NCI-H446 treated with DMSO at 0.1 percent for 48 hours (cell line): Measurements from ENCODE around the gene LMTK2.

Source experiments
- DNase-seq: peaks from one replicate; lab custom pipeline; 2025; lab: John Stamatoyannopoulos, UW

LMTK2 gene

DNA sequence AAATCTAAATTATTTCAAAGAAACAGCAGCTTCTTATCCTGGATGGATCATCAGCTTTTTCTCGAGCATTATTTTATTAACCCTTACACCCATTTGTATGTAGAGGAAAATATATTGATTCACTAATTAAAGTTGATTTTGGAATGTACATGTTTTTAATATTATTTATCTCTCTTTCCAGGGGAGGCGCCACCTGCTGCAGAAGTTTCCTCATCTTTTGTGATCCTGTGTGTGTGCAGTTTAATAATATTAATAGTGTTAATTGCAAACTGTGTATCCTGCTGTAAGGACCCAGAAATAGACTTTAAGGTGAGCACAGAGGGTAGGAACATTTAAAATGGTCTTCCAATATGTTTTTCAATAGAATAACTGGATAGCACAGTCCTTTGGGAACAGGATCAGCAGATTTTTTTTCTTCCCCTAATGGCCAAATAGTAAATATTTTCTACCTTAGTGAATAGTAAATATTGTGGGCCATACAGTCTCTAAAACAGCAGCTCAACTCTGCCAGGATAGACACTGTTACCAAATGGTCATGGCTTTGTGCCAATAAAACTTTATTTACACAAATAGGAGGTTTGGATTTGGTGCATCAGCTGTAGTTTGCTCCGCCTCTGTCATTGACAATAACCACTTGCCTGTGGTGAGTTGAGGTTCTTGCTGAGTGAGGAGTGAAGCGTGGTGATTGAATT is 30.6 kb downstream of the LMTK2 start:
- DNase-seq = no peak

DNA sequence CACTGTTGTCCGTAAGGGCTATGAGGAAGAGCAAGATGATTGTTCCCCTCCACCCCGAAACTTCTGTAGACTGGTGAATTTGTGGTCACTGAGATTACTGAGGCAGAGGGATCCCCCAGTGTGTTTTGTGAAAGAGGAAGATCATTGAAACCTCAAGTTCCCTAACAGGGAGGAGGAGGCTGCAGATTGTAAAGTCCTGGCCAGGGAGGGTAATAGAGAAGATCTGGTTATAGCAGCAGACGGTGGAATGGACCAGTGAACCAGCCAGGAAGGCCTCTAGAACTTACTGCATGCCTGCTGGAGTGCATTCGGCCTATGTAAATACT is 31.1 kb downstream of the LMTK2 start:
- no peak for DNase-seq

DNA sequence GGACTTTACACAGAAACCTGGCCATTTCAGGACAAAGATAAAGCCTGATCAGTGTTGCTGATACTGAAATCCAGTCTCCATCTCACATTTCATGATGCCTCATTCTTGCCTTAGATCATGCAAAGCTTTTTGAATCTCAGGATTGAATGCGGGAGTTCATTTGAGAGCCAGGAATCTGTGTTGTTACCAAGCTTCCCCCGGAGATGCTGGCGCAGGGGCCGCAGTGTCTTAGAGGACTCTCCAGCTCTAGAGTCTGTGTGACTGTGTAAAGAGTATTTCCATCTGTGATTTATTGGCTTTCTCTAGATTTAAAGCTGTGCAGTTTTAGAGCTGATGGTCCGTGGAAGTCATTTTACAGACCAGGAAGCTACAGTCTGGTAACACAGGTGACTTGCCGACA is 32.0 kb downstream of the LMTK2 start:
- DNase-seq = no peak

DNA sequence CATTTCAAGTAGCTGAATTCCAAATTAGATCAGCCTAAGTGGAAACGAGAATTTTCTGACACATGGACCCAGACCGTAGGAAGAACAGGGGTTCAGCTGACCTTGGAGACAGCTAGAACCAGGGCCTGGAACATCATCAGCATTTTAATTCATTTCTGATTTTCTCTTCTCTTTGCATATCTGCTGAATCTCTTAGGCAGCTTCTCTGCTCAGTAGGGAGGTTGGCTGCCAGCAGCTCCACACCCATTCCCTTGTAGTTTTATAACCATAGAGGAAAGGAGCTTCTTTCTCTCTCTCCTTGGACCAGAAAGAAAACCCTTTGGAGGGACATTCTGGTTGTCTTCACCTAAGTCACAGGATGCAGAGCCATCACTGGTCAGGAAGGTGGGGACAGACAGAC is 36.0 kb downstream of the LMTK2 start:
- no peak for DNase-seq

DNA sequence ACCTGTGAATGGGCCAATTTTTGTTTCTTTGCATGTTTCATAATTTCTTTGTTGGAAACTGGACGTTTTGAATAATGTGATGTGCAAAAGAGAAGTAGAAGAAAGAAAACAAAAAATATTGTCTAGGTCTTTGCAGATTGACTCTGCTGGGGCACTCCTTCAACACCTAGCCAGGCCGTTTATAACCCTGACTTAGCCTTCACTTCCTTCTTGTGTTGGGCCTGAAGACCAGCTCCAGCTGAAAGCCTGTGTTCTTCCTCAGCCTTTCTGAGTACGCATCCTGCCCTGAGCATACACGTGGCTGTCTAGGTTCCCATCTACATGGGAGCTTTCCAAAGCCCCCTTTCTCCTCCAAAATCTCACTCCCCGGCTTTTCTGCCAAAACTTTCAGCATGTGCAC is 41.9 kb downstream of the LMTK2 start:
- DNase-seq = no peak

DNA sequence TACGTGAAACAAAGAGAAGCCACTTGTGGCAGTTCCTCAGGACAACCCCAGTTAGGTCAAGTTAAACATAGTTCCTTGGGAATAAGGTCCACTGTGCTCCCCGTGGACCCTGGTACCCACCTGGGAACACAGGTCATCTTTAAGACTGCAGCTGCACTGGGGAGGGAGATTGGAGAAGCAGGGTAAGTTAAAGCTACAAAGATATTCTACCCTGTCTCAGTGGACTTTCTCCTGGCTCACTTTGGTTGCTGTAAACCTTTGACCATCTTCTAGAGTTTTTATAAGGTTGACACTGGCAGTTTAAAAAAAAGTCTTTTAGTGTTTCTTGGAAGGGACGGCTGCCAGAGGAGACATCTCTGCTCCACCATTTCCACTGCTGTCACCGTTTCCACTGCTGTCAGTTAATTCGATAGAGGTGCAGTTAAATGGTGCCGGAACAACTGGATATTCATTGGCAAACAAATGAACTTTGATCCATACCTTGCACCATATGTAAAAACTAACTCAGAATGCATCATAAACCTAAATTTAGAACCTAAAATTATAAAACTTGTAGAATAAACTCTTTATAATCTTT is 42.5 kb downstream of the LMTK2 start:
- no peak for DNase-seq

DNA sequence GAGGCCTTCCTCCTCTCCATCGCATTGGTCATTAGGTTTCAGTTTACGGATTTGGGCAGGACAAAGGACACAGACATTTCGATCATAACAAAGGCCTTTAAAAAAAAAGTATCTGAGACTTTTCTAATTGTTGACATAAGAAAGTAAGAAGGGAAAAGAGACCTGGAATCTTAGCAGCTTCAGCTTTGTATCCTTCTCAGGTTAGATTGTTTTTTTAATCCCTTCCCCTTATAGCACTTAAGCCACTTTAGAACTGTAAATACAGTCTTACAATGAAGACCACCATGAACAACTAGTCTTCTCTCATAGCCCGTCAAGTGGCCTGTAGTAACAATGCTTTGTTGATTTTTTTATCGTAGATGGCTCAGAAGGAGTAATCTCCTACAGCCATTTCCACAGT is 45.2 kb downstream of the LMTK2 start:
- no peak for DNase-seq

DNA sequence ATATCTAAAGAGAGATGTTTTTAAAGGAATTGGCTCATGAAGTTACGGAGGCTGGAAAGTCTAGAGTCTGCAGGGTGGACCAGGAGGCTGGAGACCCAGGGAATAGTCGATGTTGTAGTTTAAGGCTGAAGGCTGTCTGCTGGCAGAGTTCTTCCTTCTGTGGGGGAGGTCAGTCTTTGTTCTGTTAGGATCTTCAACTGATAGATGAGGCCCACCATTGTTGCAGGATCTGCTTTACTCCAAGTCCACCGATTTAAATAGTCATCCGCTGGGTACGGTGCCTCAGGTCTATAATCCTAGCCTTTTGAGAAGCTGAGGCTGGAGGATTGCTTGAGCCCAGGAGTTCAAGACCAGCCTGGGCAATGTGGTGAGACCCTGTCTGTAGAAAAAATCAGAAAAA is 50.0 kb downstream of the LMTK2 start:
- DNase-seq = no peak

DNA sequence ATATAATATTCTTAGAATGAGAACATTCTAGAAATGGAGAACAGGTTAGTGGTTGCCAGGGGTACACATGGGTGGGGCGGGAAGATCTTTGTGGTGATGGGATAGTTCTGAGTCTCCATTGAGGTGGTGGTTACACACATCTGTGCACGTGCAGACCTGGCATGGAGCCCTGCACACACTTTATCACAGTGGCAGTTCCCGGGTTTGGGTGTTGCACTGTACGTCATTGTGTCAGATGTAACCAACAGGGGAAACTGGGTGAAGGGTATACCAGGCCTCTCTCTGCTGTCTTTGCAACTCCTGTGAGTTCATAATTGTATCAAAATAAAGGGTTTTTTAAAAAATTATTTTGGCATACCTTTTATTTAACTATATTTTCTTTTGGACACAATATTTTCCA is 51.1 kb downstream of the LMTK2 start:
- no peak for DNase-seq

DNA sequence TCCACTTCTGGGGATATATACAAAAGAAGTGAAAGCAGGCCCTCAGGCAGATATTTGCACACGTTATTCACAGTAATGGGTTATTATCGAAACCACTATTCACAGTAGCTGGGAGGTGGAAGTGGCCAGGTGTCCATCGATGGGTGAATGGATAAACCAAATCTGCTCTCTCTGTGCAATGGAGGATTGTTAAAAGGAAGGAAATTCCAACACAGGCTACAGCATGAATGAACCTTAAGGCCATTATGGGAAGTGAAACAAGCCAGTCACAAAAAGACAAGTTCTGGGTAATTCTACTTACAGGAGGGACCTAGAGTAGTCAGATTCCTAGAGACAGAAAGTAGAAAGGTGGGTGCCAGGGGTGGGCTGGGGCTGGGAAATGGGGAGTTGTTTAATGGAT is 56.1 kb downstream of the LMTK2 start:
- no peak for DNase-seq

DNA sequence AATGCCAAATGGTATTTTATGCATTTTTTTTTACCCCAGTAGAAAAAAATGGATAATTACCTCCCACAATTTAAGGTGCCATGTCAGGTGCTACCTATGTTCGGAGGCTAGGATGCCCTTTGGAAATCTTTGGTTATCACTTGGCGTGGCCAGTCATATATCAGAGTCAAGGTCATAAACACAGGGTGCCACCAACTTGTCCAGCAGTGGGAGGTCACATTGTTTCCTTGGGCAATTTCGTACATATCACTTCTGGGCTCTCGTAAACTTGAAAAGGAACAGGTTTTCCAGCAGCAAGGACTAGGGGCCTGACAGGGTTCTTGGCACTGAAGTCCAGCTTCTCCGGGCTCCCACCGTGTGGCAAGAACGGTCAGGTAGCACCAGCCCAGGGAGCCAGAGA is 56.6 kb downstream of the LMTK2 start:
- DNase-seq = no peak

DNA sequence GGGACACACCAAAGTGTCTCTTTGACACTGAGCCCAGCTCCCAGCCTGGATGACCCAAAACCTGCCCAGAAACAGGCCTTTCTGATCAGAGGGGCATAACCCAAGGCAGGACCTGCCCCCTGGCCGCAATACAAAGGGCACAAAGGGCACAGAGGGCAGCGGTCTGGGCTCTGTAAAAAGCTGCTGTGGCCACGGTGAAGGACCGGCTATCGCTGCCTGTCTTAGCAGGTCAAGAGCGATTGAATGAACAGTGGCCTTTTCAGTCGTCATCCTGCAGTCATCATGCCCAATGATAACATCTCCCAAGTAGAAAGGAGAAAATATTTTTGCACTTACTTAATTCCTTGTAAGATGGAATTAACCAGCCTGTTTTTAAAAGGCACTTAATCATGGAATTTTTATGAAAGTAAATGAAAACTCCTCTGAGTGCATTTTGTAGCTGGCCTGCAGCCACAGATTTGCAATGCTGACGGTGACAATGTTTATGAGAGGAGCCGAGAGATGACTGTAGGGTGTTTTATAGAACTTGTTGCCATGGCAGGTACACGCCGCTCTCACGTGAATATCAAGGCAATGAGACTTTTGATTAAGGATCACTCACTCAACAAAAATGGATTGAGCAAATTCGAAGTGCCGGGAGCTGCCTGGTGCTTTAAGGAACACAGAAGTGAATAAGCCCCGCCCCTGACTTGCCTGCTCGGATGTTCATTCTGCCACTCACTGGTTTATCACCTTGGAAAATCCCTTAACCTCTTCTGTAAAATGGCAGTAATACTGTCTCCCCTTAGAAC is 57.2 kb downstream of the LMTK2 start:
- no peak for DNase-seq

DNA sequence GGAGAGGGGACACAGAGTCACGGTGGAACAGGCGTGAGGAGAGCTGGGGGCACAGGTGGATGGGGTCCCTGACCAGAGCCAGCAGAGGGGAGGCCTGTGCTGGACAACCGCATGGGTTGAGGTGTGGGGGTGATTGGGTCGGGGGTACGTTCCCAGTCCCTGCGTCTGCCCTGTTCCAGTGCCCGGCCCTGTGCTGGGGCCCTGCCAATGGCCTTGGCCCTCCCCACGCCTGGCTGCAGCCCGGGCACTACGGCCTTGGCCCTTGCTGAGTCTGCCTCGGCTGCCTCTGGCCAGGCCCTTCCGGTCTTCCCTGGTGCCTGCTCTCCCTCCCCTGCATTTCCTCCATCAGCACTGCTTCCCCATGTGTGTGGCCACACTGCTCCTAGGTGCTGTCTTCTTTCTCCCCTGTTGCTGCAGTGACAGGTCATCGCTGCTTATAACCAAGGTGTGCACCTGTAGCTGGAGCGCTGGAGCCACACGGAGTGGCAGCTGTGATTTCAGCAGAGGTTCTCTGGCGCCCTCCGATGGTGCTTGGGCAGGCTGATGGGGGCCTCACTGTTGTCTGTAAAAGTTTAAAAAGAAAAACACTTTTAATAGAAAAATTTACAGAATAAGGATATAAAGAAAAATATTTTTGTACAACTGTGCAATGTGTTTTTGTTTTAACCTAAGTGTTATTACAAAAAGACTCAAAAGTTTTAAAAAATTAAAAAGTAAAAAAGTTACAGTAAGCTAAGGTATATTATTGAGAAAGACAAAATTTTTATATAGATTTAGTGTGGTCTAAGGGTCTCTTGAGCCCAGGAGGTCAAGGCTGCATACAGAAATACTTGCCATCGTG is 59.4 kb downstream of the LMTK2 start:
- no peak for DNase-seq

DNA sequence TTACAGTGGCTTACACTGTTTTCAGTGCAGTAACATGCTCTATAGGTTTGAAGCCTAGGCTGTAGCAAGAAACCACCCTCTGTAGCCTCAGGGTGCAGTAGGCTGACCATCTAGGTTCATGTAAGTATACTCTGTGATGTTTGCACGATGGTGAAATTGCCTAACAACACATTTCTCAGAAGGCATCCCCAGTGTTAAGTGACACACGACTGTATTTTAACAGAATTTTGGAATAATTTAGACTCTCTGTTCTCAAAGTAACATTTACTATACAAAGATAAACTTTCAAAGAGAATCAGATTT is 60.0 kb downstream of the LMTK2 start:
- DNase-seq = no peak

DNA sequence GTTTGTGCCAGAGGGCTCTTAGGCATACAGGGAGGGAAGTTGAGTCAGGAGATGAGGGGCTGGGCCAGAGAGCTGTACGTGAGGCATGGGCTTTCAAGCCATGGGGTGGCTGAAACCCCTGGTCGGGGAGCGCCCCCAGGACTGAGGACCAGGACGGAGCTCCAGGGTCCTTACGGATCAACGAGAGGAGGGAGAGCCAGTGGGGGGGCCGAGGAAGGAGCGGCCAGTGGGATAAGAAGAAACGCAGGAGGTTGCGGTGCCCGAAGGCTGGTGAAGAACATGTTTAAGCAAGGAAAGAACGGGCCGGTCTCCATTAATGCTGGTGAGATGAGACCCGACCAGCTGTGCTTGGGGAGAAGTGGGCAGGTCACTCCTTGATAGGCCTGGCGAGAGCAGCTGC is 61.0 kb downstream of the LMTK2 start:
- no peak for DNase-seq

DNA sequence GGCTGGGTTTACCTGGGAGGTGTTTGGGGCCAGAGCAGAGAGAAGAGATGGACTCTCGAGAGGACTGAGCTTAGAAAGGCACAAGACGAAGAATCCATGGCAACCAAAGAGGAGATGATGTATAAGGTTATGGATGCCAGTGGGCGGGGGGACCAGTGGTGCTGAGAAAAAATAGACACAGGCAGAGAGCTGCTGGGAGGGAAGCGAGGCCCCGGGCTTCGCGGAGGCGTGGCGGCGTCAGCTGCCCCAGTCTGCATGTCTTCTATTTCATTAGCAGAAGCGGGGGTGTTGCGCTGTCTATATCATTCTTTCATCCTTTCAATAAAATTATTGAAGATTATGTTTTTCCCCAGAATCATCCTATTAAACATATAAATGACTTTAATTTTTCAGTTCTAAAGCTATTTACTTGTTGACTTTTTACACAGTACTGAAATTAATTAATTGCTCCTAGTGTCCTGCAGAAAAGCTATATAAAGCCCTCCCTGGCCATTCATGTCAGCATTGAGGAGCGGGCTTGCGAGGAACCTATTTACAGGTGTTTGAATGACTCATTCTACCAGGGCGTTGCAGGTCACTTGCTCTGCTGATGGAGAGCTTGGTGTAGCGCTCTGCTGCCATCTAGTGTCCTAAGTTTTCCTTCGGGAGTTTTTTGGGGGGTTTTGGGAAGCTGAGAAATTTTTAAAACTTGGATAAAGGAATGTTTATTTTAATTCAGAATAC is 61.7 kb downstream of the LMTK2 start:
- DNase-seq = no peak

DNA sequence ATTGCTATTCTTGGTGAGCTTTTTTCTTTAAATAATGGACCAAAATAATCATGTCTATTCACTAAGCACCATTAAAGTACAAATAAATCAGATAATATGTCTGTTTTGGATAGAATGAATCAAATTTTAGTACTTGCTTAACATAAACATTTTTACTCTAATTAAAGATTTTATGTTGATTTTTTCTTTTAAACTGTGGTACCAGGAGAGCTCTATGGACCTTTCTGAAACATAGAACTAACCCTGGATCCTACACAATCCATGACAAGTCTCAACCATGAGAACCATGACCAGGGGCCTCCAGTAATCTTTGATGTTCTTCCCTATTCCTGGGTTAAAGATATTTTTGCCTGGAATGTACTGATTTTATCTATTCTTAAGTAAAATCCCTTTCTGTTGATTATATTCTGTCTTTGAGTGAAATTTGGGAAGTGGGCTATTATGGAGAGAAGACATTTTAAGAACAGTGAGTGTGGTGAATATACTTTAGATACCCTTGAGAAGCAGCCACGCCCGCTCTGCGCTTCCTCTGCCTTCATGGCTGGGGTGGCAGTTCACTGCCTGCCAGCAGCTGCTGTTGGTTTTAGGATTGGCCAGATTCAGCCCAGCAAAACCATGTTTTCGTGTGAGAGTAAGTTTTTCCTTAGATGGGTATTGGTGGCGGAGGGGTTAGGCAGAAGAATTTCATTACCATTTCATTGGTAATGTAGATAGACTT is 62.4 kb downstream of the LMTK2 start:
- no peak for DNase-seq

DNA sequence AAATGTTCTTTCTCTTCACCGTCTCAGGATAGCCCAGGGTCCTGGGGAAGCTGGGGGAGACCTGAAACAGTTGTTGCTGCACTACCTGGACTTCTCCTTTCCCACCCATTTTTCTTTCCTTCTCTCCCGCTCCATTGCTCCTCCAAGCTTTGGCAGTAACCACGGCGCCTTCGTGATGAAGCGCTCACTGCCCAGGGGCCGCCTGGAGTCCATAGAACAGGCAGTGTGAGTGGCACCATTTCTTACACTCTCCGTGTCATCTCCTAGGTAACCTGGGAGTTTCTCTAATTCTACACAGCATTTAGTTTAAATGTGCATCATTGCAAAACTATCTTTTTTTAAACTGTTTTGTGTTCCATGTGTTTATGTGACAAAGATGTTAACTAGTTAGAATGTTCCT is 64.3 kb downstream of the LMTK2 start:
- DNase-seq = no peak

DNA sequence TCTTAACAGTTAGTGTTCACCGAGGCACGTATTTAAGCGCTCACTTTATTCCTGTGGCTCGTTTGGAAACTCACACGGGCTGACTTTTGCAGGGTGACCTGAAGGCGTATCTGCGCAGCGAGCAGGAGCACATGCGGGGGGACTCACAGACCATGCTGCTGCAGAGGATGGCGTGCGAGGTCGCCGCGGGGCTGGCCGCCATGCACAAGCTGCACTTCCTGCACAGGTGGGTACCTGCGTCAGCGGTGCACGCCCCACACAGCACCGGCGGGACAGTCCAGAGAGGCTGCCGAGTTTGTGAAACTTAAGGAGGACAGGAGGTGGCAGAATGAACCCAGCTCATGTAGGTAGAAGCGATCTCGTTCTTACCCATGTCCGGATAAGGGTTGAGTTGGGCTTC is 64.8 kb downstream of the LMTK2 start:
- no peak for DNase-seq

DNA sequence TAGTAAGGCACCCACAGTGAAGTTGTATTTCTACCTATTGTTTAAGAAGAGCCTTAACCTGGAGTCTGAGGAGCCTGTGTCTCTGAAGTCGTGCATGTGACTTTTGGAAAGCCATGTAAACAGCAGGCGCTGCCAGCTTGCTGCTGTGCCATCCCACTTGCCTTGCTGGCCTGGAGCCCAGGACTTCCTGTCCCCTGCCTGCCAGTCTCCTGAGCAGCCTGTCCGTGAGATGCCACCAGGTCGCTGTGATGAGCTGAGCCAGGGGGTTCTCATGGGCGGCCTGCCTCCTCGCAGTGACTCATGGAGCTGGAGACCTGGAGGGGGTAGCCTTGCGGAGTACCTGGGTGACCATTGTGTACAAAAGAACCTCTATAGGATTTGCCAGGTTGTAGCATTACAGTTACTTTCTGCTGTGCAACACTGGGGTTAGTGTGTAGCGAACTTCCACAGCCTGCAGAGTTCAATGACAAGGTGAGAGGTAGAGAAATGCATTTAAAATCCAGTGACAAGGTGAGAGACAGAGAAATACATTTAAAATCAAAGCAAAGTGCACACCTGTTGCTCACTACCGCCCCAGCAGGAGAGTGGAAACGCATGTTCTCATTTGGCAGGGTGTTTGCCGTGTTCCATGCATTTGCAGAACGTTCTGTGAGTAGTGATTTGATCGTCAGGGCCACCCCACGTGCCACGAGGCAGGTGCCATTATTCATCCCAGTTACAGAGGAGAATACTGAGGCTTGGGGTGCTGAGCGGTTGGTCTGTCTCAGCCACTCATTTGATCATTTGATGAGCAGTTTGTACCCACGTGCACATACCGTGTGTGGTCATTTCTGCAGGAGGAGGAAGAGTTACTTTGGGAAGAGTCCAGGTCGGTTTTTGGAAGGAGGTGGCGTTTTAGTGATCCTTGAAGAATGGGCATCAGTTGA is 67.9 kb downstream of the LMTK2 start:
- DNase-seq = no peak
